Measurements from ENCODE around the gene DNM1. TPM values are rescaled to one million over a fixed set of nuclear protein-coding genes. Genes with fewer than 3 reads are reported as not detected.
A peak's percentile ranks its signal among the peaks of the same experiment; 100 is the strongest.

DNM1 gene
- total RNA-seq, 1 donor from 2014 or later, result 34.1 TPM

DNA sequence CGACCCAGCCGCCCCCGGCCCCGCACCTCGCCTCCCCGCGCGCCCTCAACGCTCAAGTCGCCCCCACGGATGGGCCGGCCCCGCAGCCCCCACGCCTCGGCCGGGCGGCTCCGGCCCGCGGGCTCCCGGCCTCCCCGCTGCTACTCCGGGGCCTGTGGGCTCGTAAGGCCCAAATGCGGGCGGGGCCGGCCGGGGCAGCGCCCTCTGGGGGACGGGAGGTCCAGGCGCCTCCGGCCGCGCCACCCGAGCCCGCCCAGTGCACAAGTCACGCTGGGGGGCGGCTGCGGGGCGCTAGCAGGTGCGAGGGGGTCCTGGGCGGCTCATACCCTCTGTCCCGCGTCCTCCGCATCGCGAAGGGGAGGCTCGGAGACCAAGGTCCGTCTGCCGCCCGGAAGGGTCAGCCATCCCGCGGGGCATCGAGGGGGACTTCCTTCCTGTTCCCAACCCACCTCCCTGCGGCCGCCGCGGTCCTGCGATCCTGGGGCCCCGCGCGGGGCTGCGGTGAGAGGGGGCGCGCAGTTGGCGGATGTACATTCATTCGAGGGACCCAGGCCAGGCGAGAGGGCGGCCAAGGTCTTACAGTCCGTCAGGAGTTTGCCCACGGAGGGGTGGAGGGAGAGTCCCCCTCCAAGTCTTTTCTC is 11.7 kb upstream of the DNM1 start, which contains the start of gene CIZ1:
Gene CIZ1 (minus strand): TSS at position 167 of the 641 bp plus-strand sequence. CDS start 715 bp downstream, outside the sequence.
- DNase-seq (ENCODE audit: low spot score, unreplicated experiment), result peak; percentile 75
- Mint-ChIP-seq H3K27me3 (no peaks in the 10 kb centered on the region), H3K4me3 (ENCODE audit: low read depth) (peak within 1 kb of the TSS; percentile 96), H3K27ac (peak within 1 kb of the TSS; percentile 98), H3K36me3 (ENCODE audit: insufficient read depth) (peaks cover 11% of the 10 kb centered on the region), H3K4me1 (ENCODE audit: low read depth) (peaks cover 6% of the 10 kb centered on the region), H3K9me3 (ENCODE audit: low read depth) (no peaks in the 10 kb centered on the region)
- TF ChIP-seq, protein P1, sequence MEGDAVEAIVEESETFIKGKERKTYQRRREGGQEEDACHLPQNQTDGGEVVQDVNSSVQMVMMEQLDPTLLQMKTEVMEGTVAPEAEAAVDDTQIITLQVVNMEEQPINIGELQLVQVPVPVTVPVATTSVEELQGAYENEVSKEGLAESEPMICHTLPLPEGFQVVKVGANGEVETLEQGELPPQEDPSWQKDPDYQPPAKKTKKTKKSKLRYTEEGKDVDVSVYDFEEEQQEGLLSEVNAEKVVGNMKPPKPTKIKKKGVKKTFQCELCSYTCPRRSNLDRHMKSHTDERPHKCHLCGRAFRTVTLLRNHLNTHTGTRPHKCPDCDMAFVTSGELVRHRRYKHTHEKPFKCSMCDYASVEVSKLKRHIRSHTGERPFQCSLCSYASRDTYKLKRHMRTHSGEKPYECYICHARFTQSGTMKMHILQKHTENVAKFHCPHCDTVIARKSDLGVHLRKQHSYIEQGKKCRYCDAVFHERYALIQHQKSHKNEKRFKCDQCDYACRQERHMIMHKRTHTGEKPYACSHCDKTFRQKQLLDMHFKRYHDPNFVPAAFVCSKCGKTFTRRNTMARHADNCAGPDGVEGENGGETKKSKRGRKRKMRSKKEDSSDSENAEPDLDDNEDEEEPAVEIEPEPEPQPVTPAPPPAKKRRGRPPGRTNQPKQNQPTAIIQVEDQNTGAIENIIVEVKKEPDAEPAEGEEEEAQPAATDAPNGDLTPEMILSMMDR (IDR thresholded peaks at IDR 0.05; ENCODE audit: unreplicated experiment), result peak; percentile 90

DNA sequence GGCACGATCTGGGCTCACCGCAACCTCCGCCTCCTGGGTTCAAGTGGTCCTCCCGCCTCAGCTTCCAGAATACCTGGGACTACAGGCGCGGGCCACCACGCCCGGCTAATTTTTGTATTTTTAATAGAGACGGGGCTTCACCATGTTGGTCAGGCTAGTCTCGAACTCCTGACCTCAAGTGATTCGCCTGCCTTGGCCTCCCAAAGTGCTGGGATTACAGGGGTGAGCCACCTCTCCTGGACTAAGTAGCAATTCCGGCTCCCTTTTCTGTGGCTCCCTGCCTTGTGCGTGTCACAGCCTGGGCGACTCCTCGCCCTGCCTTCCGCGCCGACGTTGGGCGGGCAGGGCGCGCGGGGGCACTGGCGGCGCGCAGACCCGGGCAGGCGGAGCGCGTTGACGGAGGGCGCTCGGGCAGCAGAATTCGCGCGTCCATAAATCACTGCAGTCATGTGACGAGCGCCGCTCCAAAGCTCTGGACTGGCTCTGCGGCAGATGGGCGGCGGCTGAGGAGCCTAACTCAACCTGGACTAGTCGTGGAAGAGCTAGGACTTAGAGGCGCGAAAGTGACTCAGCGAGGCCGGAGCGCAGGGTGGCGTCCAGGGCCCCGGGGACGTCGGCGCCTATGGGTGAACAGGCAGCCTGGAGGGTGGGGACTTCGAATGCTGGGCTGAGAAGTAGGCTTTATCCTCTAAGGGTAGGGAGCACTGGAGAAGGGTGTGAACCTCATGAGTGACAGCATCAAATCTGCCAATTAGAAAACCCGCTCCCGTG is 10.4 kb upstream of the DNM1 start:
- Mint-ChIP-seq H3K4me3 (ENCODE audit: low read depth) (peak overlapping the region; percentile 45), H3K36me3 (ENCODE audit: insufficient read depth) (peaks cover 8% of the 10 kb centered on the region), H3K27me3 (no peaks in the 10 kb centered on the region), H3K9me3 (ENCODE audit: low read depth) (no peaks in the 10 kb centered on the region), H3K27ac (peak overlapping the region; percentile 67), H3K4me1 (ENCODE audit: low read depth) (peaks cover 6% of the 10 kb centered on the region)
- TF ChIP-seq, protein P1 (IDR thresholded peaks at IDR 0.05; ENCODE audit: unreplicated experiment), result no peak
- no peak for DNase-seq (ENCODE audit: low spot score, unreplicated experiment)

DNA sequence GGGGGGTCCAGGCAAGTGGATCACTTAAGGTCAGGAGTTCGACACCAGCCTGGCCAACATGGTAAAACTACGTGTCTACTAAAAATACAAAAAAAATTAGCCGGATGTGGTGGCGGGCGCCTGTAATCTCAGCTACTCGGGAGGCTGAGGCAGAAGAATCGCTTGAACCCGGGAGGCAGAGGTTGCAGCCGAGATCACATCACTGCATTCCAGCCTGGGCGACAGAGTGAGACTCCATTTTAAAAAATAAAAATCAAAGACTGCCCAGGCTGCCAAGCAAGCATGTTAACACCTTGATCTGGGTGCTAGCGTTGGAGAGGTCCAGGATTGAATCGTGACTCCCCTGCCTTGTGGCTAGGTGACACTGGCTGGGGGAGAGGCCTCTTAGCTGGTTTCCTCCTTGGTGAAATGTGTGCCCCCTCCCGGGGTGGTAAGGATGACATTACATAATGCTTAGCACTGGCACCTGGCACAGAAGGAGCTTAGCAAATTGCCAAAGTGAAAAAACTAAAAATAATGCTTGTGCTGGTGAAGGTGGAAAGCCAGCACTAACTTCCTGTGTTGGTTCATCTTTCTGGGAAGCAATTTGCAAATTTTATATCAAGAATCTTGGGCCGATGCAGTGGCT is 9.6 kb upstream of the DNM1 start:
- Mint-ChIP-seq H3K4me1 (ENCODE audit: low read depth) (peaks cover 6% of the 10 kb centered on the region), H3K4me3 (ENCODE audit: low read depth) (no peak overlapping the region), H3K27me3 (no peaks in the 10 kb centered on the region), H3K27ac (no peak overlapping the region), H3K9me3 (ENCODE audit: low read depth) (no peaks in the 10 kb centered on the region), H3K36me3 (ENCODE audit: insufficient read depth) (peaks cover 4% of the 10 kb centered on the region)
- no peak for DNase-seq (ENCODE audit: low spot score, unreplicated experiment)
- TF ChIP-seq, protein P1 (IDR thresholded peaks at IDR 0.05; ENCODE audit: unreplicated experiment), result no peak

DNA sequence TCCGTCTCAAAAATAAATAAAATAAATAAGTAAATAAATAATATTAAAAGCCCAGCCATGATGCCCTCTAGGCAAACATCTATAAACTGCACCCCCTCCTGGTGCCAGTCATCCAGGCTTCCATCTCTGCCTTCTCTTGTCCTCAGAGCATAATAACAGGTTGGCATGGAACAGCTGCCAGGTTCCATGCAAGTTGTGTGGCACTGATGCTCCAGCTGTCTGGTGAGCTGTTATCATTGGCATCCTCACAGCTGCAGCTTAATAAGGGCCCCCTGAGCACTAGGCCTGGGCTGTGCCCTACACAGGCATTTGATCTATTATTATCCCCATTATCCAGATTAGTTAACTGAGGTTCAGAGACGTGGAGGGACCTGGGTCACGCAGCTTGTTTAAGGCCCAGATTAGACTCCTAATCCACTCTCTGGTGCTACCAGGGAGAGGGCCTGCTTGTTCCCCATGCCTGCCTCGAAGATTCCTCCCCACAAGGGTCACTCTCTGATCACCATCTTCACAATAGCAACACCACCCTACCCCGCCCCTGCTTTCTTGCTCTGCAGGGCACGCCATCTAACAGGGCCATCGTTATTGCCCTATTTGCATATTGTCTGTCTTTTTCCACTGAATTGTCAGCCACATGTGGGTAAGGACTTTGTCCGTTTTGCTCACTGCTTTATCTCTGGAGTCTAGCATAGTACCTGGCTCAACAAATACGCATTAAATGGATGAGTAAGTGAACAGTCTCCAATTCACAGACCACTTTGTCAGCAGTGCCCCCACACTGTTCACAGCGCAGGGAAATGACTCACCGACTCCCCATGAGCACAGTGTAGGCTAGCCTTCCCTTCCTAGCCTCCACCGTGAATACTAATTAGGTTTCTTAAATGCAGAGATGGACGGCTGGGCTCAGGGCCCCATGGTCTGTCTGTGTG is 1.5 kb upstream of the DNM1 start:
- peaks cover 8% of the 10 kb centered on the region for H3K4me1 Mint-ChIP-seq (ENCODE audit: low read depth)
- no peak for DNase-seq (ENCODE audit: low spot score, unreplicated experiment)
- H3K27me3 Mint-ChIP-seq, result peaks cover 16% of the 10 kb centered on the region
- TF ChIP-seq, protein P1 (IDR thresholded peaks at IDR 0.05; ENCODE audit: unreplicated experiment), result no peak
- H3K36me3 Mint-ChIP-seq (ENCODE audit: insufficient read depth), result no peaks in the 10 kb centered on the region
- H3K9me3 Mint-ChIP-seq (ENCODE audit: low read depth), result no peaks in the 10 kb centered on the region
- no peak overlapping the region for H3K27ac Mint-ChIP-seq
- H3K4me3 Mint-ChIP-seq (ENCODE audit: low read depth), result no peak overlapping the region

Measured in progenitor cell of endocrine pancreas (in vitro differentiated cells).